K562 (cell line): Measurements from ENCODE around the gene FASTKD3. TPM values are rescaled to one million over a fixed set of nuclear protein-coding genes. Genes with fewer than 3 reads are reported as not detected.

Experiments
- HSF4 ChIP-seq: fragments of 250-450 bp; sonication (Bioruptor Pico); IDR thresholded peaks from 2 replicates; pipeline ENCODE4 v2.1.2; 2022; ENCODE audit warnings: mild to moderate bottlenecking, moderate library complexity, borderline replicate concordance
- JUND ChIP-seq, 2 experiments: IDR thresholded peaks; 2 replicates in 1 of 2; 3 replicates in 1 of 2; pipeline ENCODE4 v1.6.1; 2011; ENCODE audit warnings: borderline replicate concordance in 2 of 2, low read depth in 2 of 2, low read length in 2 of 2, improper control_type of control experiment in 1 of 2, missing biosample characterization in 1 of 2, missing genetic modification characterization in 1 of 2, missing genetic modification reagents in 1 of 2
- NCOR1 ChIP-seq: fragments of 450-650 bp; IDR thresholded peaks from 2 replicates; pipeline ENCODE4 v1.6.1; 2016; ENCODE audit warnings: mild to moderate bottlenecking, moderate library complexity
- OTX1 ChIP-seq: fragments of 450-650 bp; formaldehyde crosslinking; IDR thresholded peaks from 2 replicates; pipeline ENCODE4 v1.4.0; 2022; ENCODE audit warnings: mild to moderate bottlenecking
- PPARD ChIP-seq: fragments of 250-450 bp; sonication (Bioruptor Pico); IDR thresholded peaks from 2 replicates; pipeline ENCODE4 v1.8.0; 2022; ENCODE audit warnings: inconsistent platforms, mild to moderate bottlenecking, moderate library complexity
- PTRF ChIP-seq: fragments of 450-650 bp; IDR thresholded peaks from 2 replicates; pipeline ENCODE4 v1.6.1; 2016; ENCODE audit warnings: mild to moderate bottlenecking, missing genetic modification characterization, missing compliant biosample characterization
- SPI1 ChIP-seq: IDR thresholded peaks from 2 replicates; pipeline ENCODE4 v1.6.1; 2011; ENCODE audit warnings: low read depth, low read length, control low read depth, borderline replicate concordance
- TBP ChIP-seq: optimal IDR thresholded peaks from 2 replicates; pipeline ENCODE3; 2011; ENCODE audit warnings: low read depth, low read length, improper control_type of control experiment
- U2AF2 ChIP-seq: fragments of 200-400 bp; formaldehyde crosslinking; optimal IDR thresholded peaks from 2 replicates; pipeline ENCODE3; 2017; ENCODE audit warnings: low read depth, mild to moderate bottlenecking, low read length
- ZNF695 ChIP-seq: fragments of 450-650 bp; formaldehyde crosslinking; IDR thresholded peaks from 2 replicates; pipeline ENCODE4 v1.4.0; 2020; ENCODE audit warnings: mild to moderate bottlenecking, moderate library complexity
- ZNF75A ChIP-seq: fragments of 450-650 bp; formaldehyde crosslinking; IDR thresholded peaks from 2 replicates; pipeline ENCODE4 v1.4.0; 2020; ENCODE audit warnings: mild to moderate bottlenecking
- polyA plus RNA-seq, 8 experiments: library from polyadenylated mRNA; depleted of rRNA in 4 of 8; stranded (reverse) in 5 of 8; unstranded in 3 of 8; fragments of >200 nt; fragmentation: Nextera tagmentation in 2 of 8; fragmentation: Illumina TruSeq in 1 of 8; extraction: Ambion mirVana in 2 of 8; extraction: Trizol in 1 of 8; gene quantifications; 2 replicates each; pipeline versions ENCODE4 v1.2.1 to v1.2.3, GENCODE V29; 2011 to 2014; ENCODE audit warnings: inconsistent platforms in 1 of 8, missing spikeins in 1 of 8
- total RNA-seq, 7 experiments: library from RNA; depleted of rRNA in 6 of 7; stranded (reverse); fragments of >200 nt in 6 of 7; fragmentation: Illumina TruSeq in 2 of 7; extraction: Trizol in 2 of 7; gene quantifications; 2 replicates each; pipeline versions ENCODE4 v1.2.1 to v1.2.3, GENCODE V29; 2011 to 2021; ENCODE audit warnings: low replicate concordance in 1 of 7
- TF ChIP-seq, protein P1 (sequence below): sonication (generic); formaldehyde crosslinking; IDR thresholded peaks from 2 replicates; pipeline ENCODE4 v1.8.0; 2022; ENCODE audit warnings: mild to moderate bottlenecking, missing genetic modification reagents, borderline replicate concordance
- TF ChIP-seq, protein P2 (sequence below): sonication (generic); formaldehyde crosslinking; IDR thresholded peaks from 2 replicates; pipeline ENCODE4 v1.8.1; 2023; ENCODE audit warnings: mild to moderate bottlenecking, missing genetic modification reagents
- TF ChIP-seq, protein P3 (sequence below): fragments of 450-650 bp; formaldehyde crosslinking; IDR thresholded peaks from 2 replicates; pipeline ENCODE4 v1.4.0; 2020; ENCODE audit warnings: mild to moderate bottlenecking, moderate library complexity
- TF ChIP-seq, protein P4 (sequence below): IDR thresholded peaks from 3 replicates; pipeline ENCODE4 v1.6.1; 2011; ENCODE audit warnings: borderline replicate concordance, mild to moderate bottlenecking, moderate library complexity; ENCODE audit not compliant: insufficient read length; ENCODE audit errors: extremely low read depth
- TF ChIP-seq, protein P5 (sequence below): IDR thresholded peaks from 2 replicates; pipeline ENCODE4 v1.6.1; 2016; ENCODE audit warnings: missing genetic modification characterization, missing compliant biosample characterization

Gene FASTKD3
- total and polyA plus RNA-seq, 9 of the 15 experiments (the other 6 are each of a cell fraction or from before 2014, with no cell fraction given): 17.1 to 149 (median 47.5) TPM

DNA sequence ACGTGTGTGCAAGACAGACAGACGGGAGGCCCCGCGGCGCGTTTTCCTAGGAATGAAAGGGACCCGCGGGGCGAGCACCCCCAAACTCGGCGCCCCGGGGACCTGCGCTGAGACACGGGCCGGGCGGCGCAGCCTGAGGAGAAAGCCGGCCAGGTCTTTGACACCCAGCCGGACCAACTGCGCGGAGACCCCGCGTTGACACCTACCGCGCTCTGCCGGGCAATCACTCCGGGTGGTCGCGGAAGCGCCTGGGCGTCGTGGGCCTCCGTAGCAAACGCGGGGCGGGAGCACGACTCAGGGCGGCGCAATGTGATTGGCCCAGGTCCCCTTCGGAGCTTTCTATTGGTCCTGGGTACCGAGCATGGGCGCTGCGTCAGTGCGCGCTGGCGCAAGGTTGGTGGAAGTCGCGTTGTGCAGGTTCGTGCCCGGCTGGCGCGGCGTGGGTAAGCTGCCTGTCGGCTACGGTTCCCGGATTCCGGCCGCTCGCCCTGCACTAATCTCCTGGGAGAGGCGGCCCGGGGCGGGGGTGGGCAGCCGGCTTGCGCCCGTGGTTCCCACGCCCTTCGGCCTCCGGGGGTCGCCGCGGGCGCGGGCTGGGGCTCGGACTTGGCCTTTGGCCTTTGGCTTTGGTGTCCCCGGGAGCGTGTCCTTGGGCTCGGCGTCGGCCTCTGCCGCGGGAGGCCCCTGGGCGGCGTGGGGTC, at the start of gene FASTKD3, which contains the start of gene MTRR (continued):
- TF ChIP-seq, protein P1, sequence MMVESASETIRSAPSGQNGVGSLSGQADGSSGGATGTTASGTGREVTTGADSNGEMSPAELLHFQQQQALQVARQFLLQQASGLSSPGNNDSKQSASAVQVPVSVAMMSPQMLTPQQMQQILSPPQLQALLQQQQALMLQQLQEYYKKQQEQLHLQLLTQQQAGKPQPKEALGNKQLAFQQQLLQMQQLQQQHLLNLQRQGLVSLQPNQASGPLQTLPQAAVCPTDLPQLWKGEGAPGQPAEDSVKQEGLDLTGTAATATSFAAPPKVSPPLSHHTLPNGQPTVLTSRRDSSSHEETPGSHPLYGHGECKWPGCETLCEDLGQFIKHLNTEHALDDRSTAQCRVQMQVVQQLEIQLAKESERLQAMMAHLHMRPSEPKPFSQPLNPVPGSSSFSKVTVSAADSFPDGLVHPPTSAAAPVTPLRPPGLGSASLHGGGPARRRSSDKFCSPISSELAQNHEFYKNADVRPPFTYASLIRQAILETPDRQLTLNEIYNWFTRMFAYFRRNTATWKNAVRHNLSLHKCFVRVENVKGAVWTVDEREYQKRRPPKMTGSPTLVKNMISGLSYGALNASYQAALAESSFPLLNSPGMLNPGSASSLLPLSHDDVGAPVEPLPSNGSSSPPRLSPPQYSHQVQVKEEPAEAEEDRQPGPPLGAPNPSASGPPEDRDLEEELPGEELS: no peak
- TF ChIP-seq, protein P2, sequence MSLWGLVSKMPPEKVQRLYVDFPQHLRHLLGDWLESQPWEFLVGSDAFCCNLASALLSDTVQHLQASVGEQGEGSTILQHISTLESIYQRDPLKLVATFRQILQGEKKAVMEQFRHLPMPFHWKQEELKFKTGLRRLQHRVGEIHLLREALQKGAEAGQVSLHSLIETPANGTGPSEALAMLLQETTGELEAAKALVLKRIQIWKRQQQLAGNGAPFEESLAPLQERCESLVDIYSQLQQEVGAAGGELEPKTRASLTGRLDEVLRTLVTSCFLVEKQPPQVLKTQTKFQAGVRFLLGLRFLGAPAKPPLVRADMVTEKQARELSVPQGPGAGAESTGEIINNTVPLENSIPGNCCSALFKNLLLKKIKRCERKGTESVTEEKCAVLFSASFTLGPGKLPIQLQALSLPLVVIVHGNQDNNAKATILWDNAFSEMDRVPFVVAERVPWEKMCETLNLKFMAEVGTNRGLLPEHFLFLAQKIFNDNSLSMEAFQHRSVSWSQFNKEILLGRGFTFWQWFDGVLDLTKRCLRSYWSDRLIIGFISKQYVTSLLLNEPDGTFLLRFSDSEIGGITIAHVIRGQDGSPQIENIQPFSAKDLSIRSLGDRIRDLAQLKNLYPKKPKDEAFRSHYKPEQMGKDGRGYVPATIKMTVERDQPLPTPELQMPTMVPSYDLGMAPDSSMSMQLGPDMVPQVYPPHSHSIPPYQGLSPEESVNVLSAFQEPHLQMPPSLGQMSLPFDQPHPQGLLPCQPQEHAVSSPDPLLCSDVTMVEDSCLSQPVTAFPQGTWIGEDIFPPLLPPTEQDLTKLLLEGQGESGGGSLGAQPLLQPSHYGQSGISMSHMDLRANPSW (CRISPR knock-in tag): peak; percentile 36
- TF ChIP-seq NCOR1: no peak
- no peak for TF ChIP-seq PPARD
- TF ChIP-seq PTRF (tag): no peak
- TF ChIP-seq, protein P3, sequence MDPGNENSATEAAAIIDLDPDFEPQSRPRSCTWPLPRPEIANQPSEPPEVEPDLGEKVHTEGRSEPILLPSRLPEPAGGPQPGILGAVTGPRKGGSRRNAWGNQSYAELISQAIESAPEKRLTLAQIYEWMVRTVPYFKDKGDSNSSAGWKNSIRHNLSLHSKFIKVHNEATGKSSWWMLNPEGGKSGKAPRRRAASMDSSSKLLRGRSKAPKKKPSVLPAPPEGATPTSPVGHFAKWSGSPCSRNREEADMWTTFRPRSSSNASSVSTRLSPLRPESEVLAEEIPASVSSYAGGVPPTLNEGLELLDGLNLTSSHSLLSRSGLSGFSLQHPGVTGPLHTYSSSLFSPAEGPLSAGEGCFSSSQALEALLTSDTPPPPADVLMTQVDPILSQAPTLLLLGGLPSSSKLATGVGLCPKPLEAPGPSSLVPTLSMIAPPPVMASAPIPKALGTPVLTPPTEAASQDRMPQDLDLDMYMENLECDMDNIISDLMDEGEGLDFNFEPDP (CRISPR knock-in tag): no peak
- peak; percentile 43; the same call in 1 of the 2 replicates for TF ChIP-seq JUND (IDR thresholded peaks at IDR 0.05; ENCODE audit: borderline replicate concordance, low read depth, low read length)
- no peak; the same call in 2 of the 3 replicates for TF ChIP-seq JUND (tag; IDR thresholded peaks at IDR 0.05; ENCODE audit: borderline replicate concordance, low read depth, low read length)
- no peak for TF ChIP-seq ZNF75A (CRISPR knock-in tag)
- no peak for TF ChIP-seq HSF4 (CRISPR knock-in tag)
- no peak for TF ChIP-seq ZNF695 (CRISPR knock-in tag)
- no peak for TF ChIP-seq OTX1
- TF ChIP-seq TBP: peak; percentile 75
- TF ChIP-seq SPI1: no peak
- TF ChIP-seq, protein P4, sequence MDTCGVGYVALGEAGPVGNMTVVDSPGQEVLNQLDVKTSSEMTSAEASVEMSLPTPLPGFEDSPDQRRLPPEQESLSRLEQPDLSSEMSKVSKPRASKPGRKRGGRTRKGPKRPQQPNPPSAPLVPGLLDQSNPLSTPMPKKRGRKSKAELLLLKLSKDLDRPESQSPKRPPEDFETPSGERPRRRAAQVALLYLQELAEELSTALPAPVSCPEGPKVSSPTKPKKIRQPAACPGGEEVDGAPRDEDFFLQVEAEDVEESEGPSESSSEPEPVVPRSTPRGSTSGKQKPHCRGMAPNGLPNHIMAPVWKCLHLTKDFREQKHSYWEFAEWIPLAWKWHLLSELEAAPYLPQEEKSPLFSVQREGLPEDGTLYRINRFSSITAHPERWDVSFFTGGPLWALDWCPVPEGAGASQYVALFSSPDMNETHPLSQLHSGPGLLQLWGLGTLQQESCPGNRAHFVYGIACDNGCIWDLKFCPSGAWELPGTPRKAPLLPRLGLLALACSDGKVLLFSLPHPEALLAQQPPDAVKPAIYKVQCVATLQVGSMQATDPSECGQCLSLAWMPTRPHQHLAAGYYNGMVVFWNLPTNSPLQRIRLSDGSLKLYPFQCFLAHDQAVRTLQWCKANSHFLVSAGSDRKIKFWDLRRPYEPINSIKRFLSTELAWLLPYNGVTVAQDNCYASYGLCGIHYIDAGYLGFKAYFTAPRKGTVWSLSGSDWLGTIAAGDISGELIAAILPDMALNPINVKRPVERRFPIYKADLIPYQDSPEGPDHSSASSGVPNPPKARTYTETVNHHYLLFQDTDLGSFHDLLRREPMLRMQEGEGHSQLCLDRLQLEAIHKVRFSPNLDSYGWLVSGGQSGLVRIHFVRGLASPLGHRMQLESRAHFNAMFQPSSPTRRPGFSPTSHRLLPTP: no peak
- no peak for TF ChIP-seq U2AF2
- TF ChIP-seq, protein P5, sequence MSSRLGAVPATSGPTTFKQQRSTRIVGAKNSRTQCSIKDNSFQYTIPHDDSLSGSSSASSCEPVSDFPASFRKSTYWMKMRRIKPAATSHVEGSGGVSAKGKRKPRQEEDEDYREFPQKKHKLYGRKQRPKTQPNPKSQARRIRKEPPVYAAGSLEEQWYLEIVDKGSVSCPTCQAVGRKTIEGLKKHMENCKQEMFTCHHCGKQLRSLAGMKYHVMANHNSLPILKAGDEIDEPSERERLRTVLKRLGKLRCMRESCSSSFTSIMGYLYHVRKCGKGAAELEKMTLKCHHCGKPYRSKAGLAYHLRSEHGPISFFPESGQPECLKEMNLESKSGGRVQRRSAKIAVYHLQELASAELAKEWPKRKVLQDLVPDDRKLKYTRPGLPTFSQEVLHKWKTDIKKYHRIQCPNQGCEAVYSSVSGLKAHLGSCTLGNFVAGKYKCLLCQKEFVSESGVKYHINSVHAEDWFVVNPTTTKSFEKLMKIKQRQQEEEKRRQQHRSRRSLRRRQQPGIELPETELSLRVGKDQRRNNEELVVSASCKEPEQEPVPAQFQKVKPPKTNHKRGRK (tag): no peak
